HG03135 (cell line): ENCODE results near the gene JHY.

Source experiments
- ATAC-seq: cut with Tn5 transposase; IDR thresholded peaks from one replicate; pipeline ENCODE4 v1.9.1; 2021; ENCODE audit warnings: mild to moderate bottlenecking, moderate library complexity; ENCODE audit not compliant: unreplicated experiment

The JHY gene

DNA sequence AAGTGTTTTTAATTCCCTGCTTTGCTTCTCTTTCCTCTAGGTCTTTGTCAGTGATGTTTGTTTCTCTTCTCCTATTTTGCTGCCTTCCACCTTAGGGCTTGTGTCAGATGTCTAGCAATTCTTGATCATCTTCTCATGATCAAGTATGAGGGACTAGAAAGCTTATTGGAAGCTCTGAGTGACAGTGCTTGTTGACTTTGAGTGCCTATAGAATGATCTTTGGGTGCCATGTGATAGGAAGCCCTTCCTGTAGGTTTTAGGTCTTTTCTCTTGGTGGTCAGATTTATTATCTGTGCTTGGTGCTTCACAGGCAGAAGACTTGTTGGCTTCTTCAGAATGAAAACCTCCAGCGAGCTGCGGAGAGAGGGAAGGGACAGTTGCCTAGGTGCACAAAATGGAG is 56.0 kb downstream of the JHY start:
- no peak for ATAC-seq

DNA sequence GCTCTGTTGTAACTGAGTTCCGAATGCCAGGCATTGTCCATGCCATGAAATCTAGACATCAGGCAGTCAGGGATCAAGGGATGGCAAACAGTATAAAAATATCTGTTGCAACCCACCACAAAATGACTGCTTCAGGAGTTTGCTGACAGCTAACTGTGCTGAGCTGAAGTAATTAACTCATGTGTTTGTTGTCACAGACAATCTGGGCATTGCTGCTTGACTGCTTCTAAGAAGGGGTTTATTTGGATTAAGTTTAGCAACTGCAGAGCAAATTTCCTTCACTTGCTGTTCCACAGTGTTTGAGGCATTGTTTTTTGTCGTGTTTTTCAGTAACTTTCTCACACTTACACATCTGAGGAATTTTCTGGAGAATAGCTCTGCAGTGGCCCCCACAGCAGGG is 68.7 kb downstream of the JHY start:
- no peak for ATAC-seq

DNA sequence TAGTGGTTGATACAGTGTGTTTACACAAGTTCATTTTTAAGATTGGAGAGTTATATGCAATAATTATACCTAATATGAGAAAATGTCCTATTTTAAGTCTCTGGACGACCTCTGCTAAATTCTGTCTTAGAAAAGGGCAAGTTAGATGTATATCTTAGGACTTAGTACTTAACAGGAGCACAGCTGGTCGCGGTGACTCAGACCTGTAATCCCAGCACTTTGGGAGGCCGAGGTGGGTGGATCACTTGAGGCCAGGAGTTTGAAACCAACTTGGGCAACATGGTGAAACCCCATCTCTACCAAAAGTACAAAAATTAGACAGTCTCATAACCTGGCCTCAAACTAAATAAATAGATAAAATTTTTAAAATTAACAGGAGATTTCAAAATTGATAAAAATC is 71.9 kb downstream of the JHY start:
- ATAC-seq = no peak

DNA sequence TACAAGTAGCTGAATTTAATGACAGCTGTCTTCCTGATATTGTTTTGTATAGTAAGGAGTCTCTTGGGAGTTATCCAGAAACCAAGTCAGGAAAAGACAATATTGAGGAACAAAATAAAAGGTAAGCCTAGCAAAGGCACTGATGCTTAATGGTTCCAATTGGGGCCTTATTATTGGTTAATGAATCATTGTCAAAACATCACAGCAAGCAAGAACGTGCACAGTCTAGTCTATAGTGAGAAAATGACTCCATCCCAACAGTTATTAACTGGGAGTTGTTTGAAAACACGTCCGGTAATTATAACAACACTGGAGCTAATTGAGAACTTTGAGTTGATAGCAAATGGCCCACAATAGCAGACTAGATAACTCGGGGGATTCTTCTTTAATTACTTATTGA is 81.4 kb downstream of the JHY start:
- no peak for ATAC-seq

DNA sequence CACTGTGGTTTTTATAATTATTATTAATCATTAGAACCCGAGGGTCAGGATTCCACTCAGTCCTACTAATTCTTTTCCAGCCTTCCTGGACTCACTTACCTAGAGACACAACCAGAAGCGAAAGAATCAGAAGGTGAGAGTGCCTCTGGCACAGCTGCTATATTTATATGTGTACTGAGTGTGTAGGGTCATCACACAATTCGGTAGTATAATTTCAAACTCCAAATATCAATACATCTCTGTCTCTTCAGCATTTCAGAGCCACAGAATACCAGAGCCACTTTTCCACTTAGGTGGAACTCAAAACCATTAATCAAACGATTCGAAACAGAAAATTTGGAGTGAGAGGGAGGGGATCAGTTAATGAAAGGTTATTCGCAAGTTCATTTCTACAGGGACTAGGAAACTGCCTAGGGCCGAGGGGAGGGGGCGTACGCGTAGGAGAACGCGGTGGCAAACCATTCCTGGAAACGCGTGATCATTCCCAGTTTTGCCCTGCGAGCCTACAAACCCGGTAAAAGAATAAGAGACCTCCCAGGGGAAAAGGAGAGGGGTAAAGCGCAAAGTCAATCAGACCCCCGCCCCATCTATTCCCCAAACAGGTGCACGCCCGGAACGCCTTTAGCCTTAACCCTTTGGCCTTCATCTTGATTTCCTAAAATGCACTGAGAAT is 93.6 kb downstream of the JHY start:
- no peak for ATAC-seq

DNA sequence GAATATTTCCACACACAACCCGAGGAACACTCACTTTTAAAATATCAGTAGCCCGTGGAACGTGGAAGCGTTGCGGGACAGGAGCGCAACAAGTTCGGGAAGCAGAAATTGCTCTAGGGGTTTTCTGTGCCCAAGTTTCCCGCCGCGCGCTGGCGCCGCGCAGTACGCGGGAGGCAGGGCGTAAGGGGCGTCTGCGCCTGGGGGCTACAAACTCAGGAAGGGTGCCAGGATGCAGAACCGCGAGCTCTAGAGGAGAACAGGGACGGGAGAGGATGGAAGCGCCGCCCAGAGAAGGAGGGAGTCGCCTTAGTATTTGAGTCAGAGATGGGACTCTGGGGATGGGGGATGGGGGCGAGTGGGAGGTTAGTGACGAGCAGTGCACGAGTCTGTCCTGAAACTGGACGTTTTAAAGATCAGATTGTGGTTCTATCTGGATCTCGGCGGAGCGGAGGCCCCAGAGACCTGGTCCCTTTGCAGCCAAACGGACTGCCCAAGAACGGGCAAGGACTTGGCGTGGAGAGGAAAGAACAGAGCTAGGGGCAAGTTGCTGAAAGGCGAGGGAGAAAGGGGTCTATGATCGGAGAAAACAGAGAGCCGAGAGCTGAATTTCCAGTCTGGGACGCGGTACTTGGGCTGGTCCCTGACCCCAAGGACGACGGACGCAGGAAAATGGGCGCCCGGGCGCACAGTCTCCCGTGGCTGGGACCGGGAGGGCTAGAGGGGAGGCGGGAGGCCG is 94.3 kb downstream of the JHY start:
- no peak for ATAC-seq

DNA sequence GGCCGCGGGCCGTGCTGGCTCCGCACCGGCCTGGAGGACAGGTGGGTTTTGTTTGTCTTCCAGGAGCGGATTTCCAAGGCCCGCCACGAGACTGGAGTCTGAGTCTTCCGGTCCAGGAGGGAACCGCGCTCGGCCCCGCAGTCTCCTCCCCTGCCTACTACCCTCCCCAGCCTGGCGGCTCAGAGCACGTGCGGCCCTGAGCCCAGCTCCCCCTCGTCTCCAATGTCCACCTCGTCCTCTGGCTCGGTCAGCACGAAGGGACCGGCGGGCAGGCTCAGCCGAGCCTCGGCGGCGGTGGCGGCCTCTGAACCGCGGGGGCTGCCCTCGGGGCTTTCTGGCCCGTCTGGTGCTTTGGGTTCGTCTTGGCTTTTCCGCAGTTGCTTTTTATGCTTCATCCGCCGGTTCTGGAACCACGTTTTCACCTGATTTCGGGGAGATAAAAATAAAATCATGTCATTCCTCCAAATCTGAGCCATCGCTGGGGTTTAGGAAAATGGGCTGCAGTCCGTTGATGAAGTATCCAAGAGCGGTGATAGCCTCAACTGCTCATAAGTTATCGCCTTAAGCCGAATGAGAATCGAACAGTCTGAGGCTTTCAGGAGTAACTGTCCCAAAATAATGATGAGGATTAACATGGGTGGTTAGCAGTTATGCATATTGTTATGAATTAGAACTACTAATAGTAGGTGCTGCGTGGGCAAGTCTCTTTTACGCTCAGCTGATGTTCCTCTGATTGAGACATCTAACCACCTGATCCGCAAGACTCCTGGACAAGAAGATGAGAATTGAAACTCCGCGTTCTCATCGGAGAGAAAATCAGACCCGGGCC is 95.1 kb downstream of the JHY start:
- ATAC-seq = no peak

DNA sequence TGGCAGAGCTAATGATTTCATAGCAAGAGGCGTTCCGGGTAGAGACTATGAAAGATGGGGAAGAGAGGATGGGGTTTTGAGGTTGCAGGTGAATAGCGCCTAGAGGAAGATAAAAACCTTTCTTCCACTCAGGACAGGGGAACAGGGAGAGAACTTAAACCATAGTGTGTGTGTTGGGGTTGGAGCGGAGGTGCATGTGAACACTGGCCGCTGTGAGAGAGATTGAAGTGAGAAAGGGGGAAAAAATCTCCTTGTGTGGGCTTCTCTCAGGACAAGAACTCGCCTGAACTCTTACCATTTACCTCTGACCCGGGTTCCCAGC is 95.7 kb downstream of the JHY start:
- ATAC-seq = no peak

DNA sequence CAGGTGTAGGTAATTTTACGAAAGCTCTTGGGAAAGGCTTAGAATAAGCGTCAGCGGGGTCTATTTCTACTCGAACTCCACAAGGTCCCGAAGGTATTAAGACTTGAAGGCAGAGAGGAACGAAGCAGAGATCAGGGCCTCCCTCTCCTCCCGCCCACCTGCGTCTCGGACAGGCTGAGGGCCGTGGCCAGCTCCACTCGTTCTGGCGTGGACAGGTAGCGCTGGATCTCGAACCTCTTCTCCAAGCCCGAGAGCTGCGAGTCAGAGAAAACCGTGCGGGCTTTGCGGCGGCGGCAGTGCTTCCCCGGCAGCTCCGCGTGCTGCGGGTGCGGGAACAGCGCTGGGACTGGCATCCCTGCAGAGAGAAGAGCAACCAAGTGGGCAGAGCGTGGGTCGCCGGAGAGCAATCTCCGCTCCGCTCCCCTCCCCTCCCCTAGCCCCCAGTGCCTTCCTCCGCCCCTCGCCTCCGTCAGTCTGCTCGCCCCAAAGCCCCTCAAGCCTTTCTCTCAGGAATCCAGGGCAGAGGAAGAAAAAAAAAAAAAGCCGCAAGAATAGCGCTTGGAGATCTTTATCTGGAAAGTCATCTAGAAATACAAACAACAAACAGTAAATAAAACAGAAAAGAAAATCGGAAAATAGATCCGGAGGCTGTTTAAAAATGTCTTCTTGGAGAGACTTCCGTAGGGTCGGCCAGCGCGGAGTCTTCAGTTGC is 96.7 kb downstream of the JHY start:
- ATAC-seq = no peak

DNA sequence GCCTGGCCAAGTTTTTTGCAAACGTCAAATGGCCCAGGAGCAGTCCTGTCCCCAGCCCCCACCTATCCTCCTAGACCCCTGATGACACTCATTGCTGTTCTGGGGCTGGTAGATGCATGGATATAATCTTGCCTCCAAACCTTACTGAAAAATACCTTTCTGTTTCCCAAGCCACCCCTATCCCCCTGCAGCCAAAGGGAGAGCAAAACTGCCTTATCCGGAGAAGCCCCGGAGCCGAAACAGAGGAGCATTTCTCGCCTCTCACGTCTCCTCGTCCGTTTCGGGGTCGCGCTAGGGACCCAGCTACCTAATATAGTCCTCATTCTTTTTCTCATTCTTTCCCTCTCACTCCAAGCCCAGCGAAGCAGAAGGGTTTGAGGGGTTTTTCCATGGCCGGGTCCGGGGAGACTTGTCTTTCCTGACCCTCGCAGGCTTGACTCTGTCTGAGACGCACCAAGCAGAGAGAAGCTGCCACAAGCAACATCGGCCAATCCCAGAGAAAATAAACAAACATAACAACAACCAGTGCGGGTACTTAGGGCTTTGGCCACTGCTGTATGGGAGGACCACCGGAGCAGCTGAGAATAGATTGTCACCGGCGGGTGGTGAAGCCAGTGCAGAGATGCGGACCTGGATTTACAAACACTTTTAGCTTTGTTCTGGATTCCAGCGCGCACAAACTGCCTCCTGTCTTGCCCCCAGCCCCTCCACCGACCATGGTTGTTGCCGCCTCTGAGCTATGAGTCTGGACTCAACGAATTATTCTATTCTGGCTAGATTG is 97.4 kb downstream of the JHY start:
- ATAC-seq = no peak

DNA sequence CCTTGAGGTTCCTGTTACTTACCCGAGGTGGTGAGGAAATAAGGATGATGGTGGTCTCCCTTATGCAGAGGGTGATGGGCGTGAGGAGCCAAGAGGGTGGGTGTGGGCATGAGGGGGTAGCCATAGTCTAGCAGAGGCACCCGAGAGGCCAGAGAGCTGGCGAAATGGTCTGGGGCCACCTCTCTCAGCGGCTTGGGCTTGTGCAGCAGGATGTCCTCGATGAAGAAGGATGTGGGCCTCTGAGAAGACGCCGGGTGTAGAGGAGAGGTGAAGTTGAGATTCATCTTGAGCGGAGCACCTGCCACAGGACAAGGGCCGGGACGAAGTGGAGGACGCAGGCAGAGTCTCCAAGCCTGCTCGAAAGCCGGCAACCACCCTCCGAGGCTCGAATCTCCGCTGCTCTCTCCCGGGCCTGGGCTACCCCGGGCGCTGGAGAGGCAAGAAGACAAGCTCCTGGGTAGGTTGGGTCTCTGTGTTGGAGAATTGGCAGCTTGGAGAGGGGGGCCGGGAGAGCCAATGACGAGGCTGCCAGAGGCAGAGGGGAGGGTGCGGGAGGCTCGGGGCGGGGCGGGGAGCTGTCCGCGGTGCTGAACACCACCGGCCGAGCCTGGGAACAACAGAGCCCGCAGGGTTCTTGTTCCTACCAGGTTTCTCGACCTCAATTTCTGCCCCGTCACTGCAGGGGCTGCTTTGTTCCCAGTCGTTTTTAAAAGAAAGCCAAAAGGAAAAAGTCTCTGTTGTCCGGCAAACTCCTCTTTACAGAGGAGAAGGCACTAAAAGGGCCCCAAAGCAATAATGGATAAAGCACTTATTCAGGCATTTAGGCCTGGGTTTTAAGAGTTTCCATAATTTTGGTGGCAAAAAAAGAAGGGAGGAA is 99.1 kb downstream of the JHY start, which contains the start of gene BSX:
TSS of gene BSX (minus strand) at position 447 of the 877 bp plus-strand sequence. CDS start at position 284, 163 bp downstream.
- ATAC-seq = no peak

DNA sequence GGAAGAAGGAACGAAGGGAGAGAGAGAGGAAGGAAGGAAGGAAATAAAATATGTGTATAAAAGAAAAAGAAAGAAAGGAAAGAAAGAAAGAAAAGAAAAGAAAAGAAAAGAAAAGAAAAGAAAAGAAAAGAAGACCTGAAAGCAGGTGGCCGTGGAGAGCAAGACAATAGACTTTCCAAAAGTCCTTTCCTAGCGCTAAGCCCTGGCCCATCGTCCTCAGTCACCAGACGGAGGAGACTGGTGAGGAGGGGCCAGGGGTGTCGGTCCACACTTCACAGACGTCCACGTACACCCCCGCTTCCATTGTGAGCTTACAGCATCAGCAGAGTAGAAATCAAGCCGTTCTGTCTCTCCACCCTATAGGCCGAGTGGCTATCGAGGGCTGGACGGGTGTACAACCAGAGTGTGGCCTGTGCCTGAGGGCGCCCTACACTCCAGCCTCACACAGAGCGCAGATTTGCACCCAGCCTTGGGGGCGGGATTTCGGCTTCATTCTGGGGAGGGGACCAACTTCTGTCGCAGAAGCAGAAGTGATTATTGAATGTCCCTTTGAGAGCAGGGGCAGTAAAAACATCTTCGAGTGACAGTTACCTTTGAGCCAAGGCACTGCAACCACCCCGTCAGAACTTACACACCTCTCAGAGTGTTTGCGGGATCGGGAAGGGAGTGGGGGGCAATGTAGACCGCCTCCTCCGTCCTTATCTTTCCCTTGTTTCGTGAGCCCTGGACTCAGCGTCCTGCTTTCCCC is 101.1 kb downstream of the JHY start:
- no peak for ATAC-seq

DNA sequence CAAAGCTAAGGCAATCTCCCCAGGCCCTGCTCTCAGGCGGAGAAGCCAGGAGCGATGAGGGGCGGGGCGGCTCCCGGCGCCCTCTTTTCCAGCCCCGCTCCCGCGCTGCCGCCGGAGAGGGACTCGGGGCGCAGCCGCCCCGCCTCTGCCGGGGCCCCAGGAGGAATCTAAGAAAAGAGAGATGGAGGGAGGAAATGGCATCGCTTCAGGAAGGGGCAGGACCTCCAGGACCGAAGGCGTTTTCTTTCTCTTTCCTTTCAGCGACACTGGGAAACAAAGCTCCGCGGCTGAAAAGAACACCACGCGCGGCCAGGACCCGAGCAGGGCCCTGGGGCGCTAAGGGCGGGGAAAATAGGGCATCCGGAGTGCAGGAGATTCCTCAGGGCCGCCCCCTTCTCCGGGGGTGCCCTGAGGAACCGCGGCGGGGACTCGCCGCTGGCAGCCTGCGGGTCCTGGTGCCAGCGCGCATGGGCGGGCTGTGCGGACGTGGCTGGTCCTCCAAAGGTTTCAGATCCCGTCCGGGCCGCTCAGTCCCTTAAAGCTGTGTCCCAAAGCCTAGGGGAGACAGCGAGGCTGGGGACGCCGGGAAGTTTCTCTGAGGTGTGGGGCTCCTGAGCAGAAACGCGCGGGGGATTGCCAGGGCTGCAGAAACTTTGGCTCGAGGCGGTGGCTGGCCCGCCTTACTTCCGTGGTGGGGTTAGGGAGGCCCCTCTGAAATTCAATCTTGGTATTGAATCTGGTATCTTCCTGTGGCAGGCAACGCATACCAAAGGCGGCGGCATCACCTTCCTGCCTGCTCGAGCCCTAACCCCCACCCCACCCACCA is 101.8 kb downstream of the JHY start:
- no peak for ATAC-seq

DNA sequence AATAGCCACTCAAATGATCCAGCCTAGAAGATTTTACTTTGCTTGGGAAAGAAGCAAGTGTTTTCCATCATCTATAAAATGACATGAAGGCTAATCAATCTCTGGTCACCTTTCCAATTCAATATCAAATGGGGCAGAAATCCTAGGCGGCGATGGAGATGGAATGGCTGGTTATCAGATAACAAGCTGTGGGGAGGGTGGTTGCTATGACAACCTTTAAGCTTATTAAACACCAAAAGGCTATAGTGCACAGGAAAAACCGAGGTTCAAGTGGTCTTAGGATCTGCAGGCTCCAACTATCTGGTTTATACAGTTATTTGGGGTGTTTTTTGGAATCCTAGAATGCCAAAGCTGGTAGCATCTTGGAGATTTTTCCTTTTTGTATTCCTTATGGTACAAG is 113.0 kb downstream of the JHY start:
- ATAC-seq = no peak

DNA sequence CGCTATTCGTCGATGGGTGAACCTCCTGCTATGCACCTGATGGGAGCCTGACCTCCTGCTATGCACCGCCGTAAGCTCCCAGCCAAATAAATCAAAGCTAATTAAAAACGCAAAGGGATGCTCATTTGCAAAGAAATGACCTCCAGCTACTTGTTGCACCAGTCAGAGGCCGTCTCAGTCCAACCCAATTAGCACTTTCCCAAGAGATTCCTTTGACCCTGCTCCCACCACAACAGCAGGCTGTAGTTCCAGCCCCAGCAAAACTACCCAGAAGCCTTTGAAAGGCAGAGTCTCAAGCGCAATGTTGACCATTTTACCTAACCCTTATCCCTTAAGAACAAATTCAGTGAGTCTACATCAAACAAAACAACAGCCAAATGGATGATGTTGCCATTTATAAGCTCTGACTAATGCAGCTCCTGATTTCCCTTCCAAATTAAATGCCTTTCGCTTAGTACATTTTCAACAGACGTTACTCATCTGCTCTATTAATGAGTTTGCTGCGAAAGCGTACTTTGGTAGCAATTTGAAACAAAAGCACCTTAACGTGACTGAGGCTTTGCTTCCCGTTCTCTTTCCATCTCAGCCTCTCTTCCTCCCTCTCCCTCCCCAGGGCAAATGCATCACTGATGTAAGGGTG is 116.3 kb downstream of the JHY start:
- no peak for ATAC-seq

DNA sequence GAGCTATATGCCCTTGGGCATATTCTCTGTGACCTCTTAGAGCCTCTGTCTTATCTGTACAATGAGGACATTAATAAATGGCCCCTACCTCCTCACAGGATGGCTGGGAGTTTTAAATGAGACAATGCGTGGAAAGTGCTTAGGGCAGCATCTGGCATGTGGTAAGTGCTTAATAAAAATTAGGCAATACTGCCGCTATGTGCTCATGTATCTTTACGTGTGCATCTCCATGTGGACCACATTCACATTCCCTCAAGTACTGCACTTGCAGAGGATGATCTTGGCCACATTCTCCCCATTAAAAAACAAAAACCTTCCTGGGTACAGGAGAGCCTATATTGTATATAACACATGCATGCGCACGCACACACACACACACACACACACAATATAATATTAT is 118.2 kb downstream of the JHY start:
- no peak for ATAC-seq

DNA sequence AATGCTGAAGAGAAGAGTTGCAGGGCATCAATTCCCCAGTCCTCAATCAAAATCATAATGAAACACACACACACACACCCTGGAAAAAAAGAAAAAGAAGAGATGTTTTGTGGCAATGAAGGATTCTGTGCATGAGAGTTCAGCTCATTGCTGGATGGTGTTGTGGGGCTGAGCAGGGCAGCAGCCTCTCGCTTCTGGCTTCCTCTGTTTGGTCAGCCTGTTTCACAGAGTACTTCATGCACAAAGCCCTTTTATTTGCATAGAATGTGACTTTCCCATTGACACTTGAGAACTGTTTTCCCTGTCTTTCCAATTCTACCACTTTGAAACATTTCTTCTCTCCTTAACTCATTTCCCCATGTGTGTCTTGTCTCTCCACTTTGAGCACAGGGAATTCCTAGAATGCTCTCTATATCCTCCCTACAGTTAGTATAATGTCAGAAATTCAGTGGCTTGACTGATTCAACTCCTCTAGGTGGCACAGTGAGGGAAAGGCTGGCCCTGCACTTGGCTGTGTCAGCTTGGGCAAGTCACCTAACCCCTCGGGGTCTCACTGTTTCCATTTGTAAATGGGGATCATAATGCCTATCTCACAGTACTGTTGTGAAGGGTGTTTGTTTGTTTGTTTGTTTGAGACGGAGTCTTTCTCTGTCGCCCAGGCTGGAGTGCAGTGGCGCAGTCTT is 124.4 kb downstream of the JHY start:
- ATAC-seq = no peak
